NCI-H2171 (cell line): Measurements from ENCODE around the gene KRT77.
"Not testable (repeated sequence)": the region's sequence is repeated elsewhere in the genome, so short reads cannot be mapped to it uniquely, and the experiment has no call there.

Experiments
- DNase-seq: peaks from one replicate; lab custom pipeline; 2025; lab: John Stamatoyannopoulos, UW

The KRT77 gene

DNA sequence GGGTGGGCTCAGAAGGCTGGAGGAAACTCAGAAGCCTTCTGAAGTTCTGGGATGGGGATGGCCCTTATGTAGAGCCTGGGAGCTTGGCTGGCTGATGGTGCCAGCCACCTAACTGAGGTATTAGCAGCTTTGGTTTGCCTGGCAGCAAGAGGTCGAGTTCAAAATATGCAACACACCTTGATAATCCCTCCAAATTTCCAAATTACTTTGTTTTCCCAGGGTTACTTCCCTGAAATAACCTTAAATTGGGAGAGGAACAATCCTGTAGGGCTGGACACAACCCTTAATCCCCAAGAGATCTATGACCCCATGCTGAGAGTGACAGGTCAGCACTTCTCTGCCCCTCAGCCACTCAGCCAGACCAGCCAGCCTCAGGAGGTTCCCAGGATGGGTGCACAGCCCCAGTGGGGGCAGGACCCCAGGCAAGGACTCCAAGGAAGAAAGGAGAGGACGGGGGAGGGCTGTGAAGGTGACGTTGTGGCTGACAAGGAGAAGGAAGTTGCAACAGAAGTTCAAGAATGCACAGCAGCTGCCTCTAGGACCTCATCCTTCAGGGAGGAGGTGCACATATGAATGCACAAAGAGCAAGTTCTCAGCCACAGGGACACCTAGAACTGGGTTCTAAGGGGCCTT lies 18.6 kb upstream of the KRT77 start:
- DNase-seq, result no peak

GRCh38 chr12:52720365-52720886 lies 17.1 kb upstream of the KRT77 start:
- no peak for DNase-seq

DNA sequence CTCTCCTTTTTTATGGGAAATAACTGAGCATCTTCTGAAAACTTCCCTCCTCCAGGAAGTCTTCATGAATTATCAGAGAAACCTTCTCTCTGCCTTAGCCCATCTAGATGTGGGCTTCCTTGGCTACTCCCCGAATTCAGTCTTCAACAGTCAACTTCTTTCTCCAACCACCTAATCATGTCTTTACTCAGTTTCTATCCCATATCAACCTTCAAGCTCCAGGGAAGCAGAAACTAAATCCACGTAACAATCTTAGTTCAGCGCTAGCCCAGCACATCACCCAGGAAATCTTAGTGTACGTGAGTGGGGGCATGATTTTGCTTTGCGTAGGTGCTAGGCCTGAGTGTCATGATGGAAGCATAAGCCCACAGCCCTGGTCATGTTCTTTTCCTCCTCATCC lies 12.7 kb upstream of the KRT77 start:
- no peak for DNase-seq

- DNase-seq, result no peak
These were observed 12.1 kb upstream of the KRT77 start for GRCh38 chr12:52715416-52715815.

- no peak for DNase-seq
These were observed 11.6 kb upstream of the KRT77 start for GRCh38 chr12:52714887-52715281.

DNA sequence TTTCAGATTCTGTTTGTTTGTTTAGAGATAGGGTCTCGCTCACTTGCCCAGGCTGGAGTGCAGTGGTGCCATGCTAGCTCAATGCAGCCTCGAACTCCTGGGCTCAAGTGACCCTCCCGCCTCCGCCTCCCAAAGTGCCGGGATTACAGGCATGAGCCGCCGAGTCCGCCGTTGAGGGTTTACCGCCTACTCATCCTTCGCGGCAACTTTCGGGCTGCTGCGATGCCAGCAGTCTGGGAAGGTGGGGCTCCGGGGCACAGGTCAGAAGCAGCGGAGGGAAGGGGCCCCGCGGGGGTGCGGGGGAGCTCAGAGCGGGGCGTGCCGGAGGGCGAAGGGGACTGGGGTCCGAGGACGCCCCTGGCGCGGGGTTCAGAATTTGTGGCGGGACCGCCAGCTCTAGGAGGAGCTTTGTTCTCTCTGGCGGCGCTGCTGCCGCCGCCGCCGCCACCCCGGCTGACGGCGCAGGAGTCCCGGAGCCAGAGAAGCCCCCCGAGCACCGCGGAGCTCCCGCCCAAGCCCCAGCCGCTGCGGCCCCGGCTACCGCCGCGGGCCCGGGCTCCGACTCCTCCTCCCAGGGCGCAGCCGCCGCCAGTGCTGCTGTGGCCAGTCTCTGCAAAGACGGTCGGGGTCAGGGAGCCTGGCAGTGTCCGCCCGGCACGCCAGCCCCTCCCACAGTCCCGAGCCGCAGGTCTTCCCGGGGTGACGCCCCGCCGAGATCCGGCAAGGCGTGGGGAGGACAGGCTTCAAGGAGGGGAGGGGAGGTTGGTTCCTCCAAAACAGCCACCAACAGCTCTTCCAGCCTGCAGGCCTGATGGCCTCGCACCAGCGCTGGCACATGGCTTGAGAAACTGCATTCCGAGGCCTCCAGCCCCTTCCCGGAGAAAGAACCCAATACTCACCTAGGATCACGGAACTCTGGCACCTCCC lies 10.9 kb upstream of the KRT77 start:
- no peak for DNase-seq

DNA sequence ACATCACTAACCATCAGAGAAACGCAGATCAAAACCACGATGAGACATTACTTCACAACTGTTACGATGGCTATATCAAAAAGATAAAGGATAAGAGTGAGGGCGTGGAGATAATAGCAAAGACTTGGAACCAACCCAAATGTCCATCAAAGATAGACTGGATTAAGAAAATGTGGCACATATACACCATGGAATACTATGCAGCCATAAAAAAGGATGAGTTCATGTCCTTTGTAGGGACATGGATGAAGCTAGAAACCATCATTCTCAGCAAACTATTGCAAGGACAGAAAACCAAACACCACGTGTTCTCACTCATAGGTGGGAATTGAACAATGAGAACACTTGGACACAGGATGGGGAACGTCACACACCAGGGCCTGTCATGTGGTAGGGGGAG lies 8.8 kb upstream of the KRT77 start:
- not testable (repeated sequence) for DNase-seq

- DNase-seq, result no peak
These were observed 7.4 kb upstream of the KRT77 start for GRCh38 chr12:52710730-52711129.

DNA sequence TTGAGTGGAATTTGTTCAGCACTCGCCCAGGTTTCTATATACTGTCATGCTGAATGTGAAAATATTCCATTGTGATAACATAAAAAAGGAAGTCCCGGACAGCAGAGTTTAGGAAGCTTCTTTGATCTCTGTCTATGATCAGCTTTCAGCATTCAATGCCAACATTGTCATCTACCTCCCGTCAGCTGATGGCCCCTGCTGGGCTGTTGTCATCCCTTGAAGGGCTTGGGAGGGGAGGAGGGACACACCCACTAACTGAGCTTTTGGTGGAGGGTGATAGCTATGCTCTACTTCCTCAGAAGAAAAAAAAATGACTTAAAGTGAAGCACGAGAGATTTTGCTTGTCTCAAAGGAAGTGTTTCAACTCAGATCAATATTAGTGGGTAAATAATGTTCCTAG lies 4.7 kb upstream of the KRT77 start:
- DNase-seq, result no peak

DNA sequence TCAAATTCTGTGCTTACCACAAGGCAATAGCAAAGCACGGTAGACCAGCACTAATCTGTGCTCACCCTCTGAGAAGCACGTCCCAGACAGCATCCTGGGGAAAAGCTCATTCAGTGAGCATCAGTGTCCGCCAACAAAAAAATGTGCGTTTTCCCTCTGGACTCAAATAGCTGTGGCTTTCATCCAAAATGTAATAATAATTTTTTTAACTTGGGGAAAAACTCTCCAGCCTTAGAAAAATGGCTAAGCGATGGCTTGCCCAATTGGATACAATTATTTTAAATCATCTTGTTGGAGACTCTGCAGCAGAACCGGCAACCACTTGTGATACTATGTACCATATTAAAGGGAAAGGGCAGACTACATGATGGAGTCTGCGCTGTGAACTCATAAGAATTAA lies 1.1 kb upstream of the KRT77 start:
- no peak for DNase-seq

GRCh38 chr12:52703878-52704277 lies 554 bp upstream of the KRT77 start:
- no peak for DNase-seq

DNA sequence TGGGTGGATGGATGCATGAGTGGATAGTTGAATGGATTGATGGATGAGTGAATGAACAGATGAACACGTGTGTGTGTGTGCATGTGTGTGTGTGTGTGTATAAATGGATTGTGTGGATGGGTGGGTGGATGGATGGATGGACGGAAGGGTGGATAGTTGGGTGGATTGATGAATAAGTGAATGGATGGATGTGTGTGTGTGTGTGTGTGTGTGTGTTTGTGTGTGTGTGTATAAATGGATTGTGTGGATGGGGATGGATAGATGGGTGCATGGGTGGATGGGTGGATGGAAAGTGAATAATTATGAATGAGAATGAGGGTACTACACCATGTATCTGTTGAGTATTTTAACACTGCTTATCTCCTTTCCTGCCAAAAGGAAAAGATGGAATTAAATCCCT lies 986 bp downstream of the KRT77 start:
- DNase-seq, result no peak

GRCh38 chr12:52701281-52701680 lies 2.0 kb downstream of the KRT77 start:
- no peak for DNase-seq

DNA sequence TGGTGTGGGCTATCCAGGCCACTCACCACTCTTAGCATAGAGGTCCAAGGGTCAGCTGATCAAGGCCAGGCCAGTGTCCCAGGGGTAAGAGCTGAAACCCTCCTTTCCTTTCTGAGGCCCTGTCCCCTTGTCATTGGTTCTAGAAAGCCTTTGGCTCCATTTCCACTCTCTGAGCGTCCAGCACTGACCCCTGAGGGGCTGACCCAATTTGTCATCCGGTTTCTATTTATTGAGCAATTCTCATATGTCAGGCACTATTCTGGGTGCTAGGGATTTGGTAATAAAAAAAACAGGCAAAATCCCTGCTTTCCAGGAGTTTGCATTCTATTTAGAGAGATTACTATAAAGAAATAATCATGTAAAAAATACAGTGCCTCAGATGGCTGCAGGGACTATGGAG lies 3.4 kb downstream of the KRT77 start:
- DNase-seq, result no peak

DNA sequence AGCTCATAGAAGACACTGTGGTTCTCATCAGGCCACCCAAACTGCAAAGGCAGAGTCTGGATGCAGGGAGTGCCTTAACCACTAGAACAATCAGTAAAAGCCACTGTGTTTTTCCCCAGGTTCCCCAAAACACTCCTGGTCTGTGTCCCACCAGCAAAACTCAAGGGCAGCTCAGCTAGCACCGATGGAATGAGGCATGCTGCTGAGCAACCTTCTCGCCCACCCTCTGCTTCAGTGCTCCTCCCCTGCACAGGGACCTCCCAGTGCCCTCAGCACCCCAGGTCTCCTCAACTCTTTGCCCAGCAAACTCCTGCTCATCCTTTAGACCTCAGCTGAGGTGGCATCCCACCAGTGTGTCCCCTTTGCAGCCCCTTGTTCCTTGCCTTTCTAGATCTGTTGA lies 4.0 kb downstream of the KRT77 start:
- DNase-seq, result no peak

DNA sequence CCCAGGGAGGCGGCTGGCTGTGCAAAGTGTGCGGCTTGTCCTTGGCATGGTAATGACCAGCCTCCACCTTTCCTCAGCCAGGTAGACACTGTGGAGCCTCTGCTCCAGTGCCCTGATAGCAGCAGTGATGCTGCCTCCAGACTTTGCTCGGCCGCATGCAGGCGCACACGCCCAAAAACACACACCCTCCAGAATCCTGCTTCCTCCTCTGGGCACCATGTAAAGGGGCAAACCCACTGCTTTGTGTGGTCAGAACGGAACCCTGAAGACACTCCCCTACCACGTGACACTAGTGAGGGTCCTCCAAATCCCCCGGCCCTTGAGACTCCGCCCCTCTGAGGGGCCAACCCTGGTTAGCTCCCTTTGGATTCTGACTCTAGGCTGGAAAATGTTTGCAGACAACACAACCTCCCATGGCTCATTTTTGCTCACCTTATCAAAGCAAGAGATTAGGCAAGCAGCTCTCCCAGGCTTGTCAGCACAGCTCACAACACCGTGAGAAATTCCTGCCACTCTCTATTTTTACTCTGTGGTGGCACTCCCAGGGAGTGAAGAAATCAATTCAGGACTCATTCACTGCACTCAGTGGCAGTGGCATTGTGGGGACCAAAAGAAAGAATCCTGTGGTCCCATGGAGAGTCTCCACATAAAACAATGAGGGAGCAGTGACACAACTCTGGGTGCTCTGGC lies 4.5 kb downstream of the KRT77 start:
- no peak for DNase-seq

DNA sequence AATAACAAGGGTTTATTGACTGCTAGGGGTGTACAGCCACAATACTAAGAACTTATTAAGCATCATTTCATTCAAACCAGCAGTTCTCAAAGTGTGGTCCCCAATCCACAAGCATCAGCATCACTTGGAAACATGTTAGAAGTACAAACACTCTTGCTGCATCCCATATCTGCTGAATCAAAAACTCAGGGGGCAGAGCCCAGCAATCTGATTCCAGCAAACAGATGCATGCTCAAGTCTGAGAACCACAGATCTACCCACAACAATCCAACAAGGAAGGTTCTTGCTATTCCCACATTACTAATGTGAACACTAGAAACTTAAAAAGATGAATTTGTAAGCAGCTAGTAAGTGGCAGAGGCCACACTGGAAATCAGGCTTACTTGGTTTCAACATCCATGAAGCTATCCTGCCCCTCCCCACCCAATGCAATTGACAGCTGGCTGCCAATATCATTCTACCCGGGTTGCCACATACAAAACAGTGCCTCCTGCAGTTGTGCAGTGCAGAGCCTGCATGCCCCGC lies 6.2 kb downstream of the KRT77 start:
- no peak for DNase-seq

DNA sequence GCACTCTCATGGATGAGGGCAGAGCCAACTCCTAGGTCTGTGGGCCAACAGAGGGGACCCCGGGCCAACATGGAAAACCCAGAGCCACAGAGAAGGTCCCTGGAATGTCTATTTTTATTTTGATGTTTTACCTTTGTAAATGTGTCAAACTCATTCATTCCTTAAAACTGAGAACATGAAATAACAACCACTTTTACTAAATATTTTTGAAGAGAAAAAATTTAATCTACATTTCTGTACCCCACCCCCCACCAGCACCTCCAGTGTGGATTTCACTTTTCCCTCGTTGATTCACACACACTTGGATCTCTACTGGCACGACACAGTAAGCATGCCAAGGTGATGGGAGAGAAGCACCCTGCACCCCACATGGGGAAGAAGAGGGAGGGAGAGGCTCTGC lies 6.7 kb downstream of the KRT77 start:
- no peak for DNase-seq

- no peak for DNase-seq
These were observed 8.3 kb downstream of the KRT77 start for GRCh38 chr12:52695039-52695438.

DNA sequence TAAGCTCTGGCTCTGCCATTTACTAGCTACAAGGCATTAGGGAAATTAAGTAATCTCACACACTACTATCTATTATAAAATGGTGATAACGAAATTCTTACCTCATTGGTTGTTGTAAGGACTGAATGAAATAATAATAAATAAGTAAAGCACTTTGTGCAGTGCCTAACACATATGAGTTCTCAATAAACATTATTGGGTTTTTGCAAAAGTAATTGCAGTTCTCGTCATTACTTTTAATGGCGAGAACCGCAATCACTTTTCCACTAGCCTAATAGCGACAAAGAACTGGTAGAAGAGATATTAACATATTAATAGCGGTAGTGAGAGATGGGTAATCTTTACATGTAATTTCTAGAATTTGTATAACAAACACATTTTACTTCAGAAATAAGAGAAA lies 9.2 kb downstream of the KRT77 start:
- no peak for DNase-seq

- no peak for DNase-seq
These were observed 10.1 kb downstream of the KRT77 start for GRCh38 chr12:52693261-52693660.

DNA sequence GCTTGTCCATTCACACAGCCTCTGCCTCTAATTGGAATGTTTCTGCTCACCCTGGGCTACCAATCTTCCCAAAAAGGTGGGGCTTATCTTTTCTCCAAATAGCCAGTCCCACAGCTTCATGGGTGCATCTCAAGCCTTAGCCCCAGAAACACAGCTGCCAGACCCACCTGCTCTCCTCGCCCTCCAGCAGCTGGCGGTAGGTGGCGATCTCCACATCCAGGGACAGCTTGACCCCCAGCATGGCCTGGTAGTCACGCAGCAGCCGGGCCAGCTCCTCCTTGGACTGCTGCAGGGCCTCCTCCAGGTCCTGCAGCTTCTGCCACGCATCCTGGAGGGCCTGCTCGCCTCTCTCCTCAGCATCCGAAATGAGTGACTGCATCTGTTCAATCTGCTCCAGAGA lies 11.1 kb downstream of the KRT77 start:
- no peak for DNase-seq

DNA sequence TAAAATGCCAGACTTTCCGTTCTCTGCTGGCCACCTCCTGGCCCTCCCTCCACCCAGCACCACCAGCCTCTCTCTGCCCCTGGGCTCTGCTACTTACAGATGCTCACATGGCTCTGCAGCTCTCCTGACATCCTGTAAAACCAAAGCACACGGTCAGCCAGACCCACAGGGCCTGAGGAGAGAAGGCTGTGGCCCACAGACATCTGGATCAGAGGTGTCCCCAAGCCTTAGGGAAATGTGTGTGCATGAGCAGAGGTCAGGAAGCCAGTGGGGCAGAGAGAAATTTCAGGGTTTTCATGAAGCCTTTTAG lies 11.5 kb downstream of the KRT77 start:
- no peak for DNase-seq
